Esophagus muscularis mucosa (tissue), 4 donors: ENCODE measurements around the gene ATP11A. TPM values are rescaled to one million over a fixed set of nuclear protein-coding genes. Genes with fewer than 3 reads are reported as not detected.
A peak's percentile ranks its signal among the peaks of the same experiment; 100 is the strongest.

Source experiments
- DNase-seq: peaks from one replicate; pipeline ENCODE4 v3.0.0-alpha.2; 2017; ENCODE audit errors: extremely low spot score
- H3K27ac ChIP-seq, 4 donors: fragments of 200-600 bp; sonication (generic); replicated peaks in 1 of 4; 1 replicate in 3 of 4; 2 replicates in 1 of 4; pipeline ENCODE4 v1.5.1; 2016 to 2019; ENCODE audit warnings: mild to moderate bottlenecking in 1 of 4
- H3K27me3 ChIP-seq, 4 donors: fragments of 200-600 bp; sonication (generic); one replicate each; pipeline versions ENCODE4 v1.5.1 to v1.6.0; 2016 to 2019
- H3K36me3 ChIP-seq, 4 donors: fragments of 200-600 bp; sonication (generic); one replicate each; pipeline ENCODE4 v1.5.1; 2016 to 2019
- H3K4me1 ChIP-seq, 4 donors: fragments of 200-600 bp; sonication (generic); one replicate each; pipeline ENCODE4 v1.5.1; 2016 to 2019
- H3K4me3 ChIP-seq, 4 donors: fragments of 200-600 bp; sonication (generic); 1 replicate in 2 of 4; 2 replicates in 2 of 4; pipeline ENCODE4 v1.5.1; 2016 to 2019; ENCODE audit warnings: mild to moderate bottlenecking in 4 of 4, moderate library complexity in 1 of 4
- H3K9me3 ChIP-seq, 4 donors: fragments of 200-600 bp; sonication (generic); 1 replicate in 3 of 4; 2 replicates in 1 of 4; pipeline ENCODE4 v1.5.1; 2016 to 2019
- EP300 ChIP-seq: sonication (generic); formaldehyde crosslinking; IDR thresholded peaks from one replicate; pipeline ENCODE4 v1.6.1; 2017; ENCODE audit warnings: antibody characterized with exemption
- POLR2A ChIP-seq: fragments of 450-650 bp; IDR thresholded peaks from one replicate; pipeline ENCODE4 v1.6.1; 2017; ENCODE audit warnings: antibody characterized with exemption, moderate library complexity, mild to moderate bottlenecking, low read depth
- POLR2AphosphoS5 ChIP-seq, 2 donors: sonication (generic); formaldehyde crosslinking; IDR thresholded peaks; one replicate each; pipeline ENCODE4 v1.6.1; 2017; ENCODE audit warnings: antibody characterized with exemption in 2 of 2
- WGBS: methylation state at CpG from one replicate; pipeline ENCODE4 v1.1.5; 2018; 5-methylcytosine and 5-hydroxymethylcytosine counted together
- intact Hi-C: fragments of 100-400 bp; cut with DNase I; formaldehyde crosslinking; loops from one replicate; pipeline ENCODE4 v1.15.1; 2023
- total RNA-seq, 4 donors: library from RNA; depleted of rRNA; stranded (reverse); fragments of >200 nt; gene quantifications; one replicate each; pipeline versions ENCODE4 v1.1.0 to v1.2.1, GENCODE V29; 2016
- TF ChIP-seq, protein P1 (sequence below), 3 experiments: fragments of 200-600 bp in 2 of 3; fragments of 450-650 bp in 1 of 3; sonication (generic) in 2 of 3; IDR thresholded peaks; one replicate each; pipeline ENCODE4 v1.5.1; 2017 to 2019; ENCODE audit warnings: antibody characterized with exemption in 3 of 3, mild to moderate bottlenecking in 2 of 3, moderate library complexity in 1 of 3

The ATP11A gene
- total RNA-seq, 4 donors from 2014 or later: 11.2 to 27.8 (median 14.3) TPM

DNA sequence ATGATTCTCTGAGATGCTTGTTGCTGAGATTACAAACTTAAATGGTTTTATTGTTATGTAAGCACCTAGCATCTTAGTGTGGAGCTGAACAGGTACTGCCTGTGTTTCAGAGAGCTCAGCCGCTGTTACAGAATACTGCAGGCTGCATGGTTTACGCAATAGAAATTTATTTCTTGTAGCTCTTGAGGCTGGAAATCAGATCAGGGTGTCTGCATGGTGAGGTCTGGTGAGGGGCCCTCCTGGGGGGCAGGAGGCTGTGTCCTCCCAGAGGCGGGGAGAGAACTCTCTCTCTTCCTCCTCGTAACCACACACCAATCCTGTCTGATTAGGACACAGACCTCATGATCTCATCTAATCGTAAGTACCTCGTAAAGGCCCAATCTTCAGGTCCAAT lies 13.1 kb downstream of the ATP11A start:
- 85% methylated on average over 6 of the region's 6 CpGs for WGBS
- Histone ChIP-seq H3K27ac (no peak overlapping the region), H3K36me3 (no peaks in the 10 kb centered on the region), H3K27me3 (no peaks in the 10 kb centered on the region), H3K9me3 (no peaks in the 10 kb centered on the region), H3K4me3 (no peak overlapping the region), H3K4me1 (peaks cover 3 to 28% (median 13%) of the 10 kb centered on the region in 4 donors)
- TF ChIP-seq POLR2A (no peak), POLR2AphosphoS5 (IDR thresholded peaks at IDR 0.05) (no peak), EP300 (no peak)
- TF ChIP-seq, protein P1, sequence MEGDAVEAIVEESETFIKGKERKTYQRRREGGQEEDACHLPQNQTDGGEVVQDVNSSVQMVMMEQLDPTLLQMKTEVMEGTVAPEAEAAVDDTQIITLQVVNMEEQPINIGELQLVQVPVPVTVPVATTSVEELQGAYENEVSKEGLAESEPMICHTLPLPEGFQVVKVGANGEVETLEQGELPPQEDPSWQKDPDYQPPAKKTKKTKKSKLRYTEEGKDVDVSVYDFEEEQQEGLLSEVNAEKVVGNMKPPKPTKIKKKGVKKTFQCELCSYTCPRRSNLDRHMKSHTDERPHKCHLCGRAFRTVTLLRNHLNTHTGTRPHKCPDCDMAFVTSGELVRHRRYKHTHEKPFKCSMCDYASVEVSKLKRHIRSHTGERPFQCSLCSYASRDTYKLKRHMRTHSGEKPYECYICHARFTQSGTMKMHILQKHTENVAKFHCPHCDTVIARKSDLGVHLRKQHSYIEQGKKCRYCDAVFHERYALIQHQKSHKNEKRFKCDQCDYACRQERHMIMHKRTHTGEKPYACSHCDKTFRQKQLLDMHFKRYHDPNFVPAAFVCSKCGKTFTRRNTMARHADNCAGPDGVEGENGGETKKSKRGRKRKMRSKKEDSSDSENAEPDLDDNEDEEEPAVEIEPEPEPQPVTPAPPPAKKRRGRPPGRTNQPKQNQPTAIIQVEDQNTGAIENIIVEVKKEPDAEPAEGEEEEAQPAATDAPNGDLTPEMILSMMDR (IDR thresholded peaks at IDR 0.05): no peak
- DNase-seq: no peak
- intact Hi-C loops: no loop called here

DNA sequence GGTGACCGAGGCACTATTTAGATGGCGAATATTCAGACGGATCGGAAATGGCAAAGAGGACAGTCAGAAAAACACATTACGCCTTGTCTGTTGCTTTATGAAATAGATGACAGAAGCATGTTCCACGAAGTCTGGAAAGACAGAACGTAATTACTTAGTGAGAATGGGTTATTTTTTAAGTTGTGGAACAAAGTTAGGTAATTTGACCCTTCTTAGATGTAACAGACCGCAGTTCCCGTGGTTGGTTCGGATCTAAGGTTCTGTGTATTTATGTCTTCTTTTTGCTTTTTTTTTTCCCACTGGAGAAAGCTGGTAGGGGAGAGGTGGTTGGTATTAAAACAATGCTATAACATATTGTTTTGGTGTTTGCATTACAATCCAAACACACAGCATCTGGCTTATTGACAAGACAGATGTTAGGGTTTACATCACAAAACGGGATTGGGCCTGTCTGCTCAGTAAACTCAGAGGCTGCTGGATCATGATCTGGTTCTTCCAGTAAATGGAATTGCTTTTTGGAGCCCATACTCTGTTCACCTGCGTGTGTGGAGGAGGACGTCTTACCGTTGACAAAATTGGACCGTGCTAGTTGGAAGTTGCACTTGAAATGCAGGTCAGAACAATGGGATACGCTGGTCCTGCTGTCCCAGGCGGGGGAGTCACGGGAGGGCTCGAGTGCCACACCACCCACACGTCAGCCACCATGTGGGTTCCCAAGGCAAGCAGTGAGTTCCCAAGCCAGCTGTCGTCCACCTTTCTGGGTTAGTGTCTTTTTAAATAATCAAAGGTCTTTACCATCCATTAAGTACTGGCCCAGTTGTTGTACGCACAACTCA lies 13.8 kb downstream of the ATP11A start:
- no peaks in the 10 kb centered on the region for H3K36me3 ChIP-seq
- no peaks in the 10 kb centered on the region for H3K9me3 ChIP-seq
- peaks cover 0 to 25% (median 9%) of the 10 kb centered on the region in 4 donors for H3K4me1 ChIP-seq
- intact Hi-C loops: no loop called here
- H3K27me3 ChIP-seq: no peaks in the 10 kb centered on the region
- 92% methylated on average over 20 of the region's 22 CpGs for WGBS
- H3K27ac ChIP-seq: peak overlapping the region in 1 of 4 donors; percentile 36
- DNase-seq: no peak
- H3K4me3 ChIP-seq: no peak overlapping the region
- TF ChIP-seq POLR2A (no peak), POLR2AphosphoS5 (IDR thresholded peaks at IDR 0.05) (no peak), EP300 (no peak)
- TF ChIP-seq, protein P1 (IDR thresholded peaks at IDR 0.05): no peak

DNA sequence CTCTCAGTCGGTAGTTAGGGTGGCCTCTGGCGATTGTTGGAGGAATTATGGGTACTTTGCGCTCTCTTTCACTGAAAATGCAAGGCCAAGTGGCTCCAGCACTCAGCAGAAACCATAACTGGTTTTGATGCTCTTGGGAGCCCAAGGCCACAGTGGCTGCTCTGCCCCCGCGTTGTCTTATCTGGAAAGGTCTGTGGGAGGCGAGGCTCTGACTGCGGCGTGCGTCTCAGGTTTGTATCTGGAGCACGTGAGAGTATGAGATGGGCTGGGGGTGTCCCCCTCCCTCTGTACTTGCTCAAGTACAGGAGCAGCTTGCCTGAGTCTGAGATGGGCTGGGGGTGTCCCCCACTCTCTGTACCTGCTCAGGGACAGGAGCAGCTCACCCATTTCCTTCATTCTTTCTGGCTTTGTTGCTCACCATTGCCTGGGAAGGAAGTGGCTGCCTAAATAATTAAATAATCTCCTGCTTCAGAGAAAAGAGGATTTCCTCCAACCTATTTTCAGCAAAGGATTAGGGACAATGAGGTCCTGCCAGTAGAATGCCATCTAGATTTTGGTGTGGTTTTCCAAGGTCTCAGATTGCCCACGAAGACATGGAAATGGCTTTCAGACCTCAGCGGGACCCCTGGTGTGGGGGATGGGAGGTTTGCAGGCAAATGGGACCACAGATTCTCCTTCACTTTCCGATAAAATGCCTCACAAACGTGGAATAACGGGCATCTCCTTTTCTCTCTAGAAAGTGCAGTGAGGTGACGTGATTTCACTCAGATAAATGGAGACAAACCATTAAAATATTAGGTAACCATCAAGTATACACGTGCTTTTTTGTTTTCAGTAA lies 14.7 kb downstream of the ATP11A start:
- H3K4me1 ChIP-seq: peaks cover 0 to 22% (median 9%) of the 10 kb centered on the region in 4 donors
- 75% methylated on average over 15 of the region's 17 CpGs for WGBS
- DNase-seq: no peak

DNA sequence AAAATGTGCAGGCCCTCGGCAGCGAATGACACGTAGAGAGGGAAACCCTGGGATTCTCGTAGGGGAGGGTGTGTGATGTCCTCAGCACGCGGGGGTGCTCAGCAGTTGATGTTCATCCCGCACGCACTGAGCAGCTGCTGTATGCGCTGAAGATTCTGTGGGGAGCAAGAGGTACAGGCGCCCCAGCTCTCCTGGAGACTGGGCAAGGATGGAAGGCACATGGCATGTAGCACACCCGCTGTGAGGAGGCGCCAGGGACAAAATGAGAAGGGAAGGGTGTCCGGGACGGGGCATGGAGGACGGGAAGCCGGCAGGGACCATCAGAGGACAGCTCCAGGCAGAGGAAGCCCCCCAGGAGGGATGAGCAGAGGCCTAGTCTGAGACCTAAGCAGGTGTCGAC lies 15.4 kb downstream of the ATP11A start:
- Histone ChIP-seq H3K9me3 (no peaks in the 10 kb centered on the region), H3K4me3 (no peak overlapping the region), H3K4me1 (peaks cover 7 to 23% (median 14%) of the 10 kb centered on the region in 4 donors), H3K27me3 (no peaks in the 10 kb centered on the region), H3K36me3 (no peaks in the 10 kb centered on the region), H3K27ac (peak overlapping the region in 1 of 4 donors; percentile 33)
- intact Hi-C loops: no loop called here
- DNase-seq: no peak
- WGBS: 86% methylated on average over 15 of the region's 17 CpGs
- TF ChIP-seq, protein P1 (IDR thresholded peaks at IDR 0.05): no peak
- TF ChIP-seq EP300: no peak
- TF ChIP-seq POLR2AphosphoS5 (IDR thresholded peaks at IDR 0.05): no peak
- TF ChIP-seq POLR2A: no peak

More for the DNA sequence above, 14.7 kb downstream of the ATP11A start:
- intact Hi-C loops: no loop called here
- no peaks in the 10 kb centered on the region for H3K36me3 ChIP-seq
- H3K4me3 ChIP-seq: no peak overlapping the region
- no peaks in the 10 kb centered on the region for H3K27me3 ChIP-seq
- no peaks in the 10 kb centered on the region for H3K9me3 ChIP-seq
- TF ChIP-seq EP300 (no peak), POLR2AphosphoS5 (IDR thresholded peaks at IDR 0.05) (peak in 1 of 2 donors; percentile 6)
- peak overlapping the region in 1 of 4 donors; percentile 36 for H3K27ac ChIP-seq

DNA sequence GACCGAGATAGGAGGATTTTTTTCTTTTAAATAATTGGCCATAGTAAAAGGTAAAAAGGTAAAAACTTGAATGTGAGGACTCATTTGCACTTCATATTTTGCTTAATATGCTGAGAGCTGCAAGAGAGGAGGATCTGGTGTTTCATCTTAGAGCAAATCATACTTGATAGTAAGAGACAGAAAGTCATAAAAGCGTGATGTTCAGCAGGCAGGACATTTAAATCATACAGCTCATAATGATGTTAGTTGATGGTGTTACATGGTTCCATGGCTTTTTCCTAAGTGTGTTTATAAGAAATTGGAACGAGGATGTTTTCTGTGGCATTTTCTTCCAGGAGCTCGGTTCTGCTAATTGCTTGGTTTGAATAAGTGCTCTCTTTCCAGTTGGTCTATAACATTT lies 16.3 kb downstream of the ATP11A start:
- Histone ChIP-seq H3K4me1 (peaks cover 15 to 29% (median 23%) of the 10 kb centered on the region in 4 donors), H3K9me3 (no peaks in the 10 kb centered on the region), H3K36me3 (no peaks in the 10 kb centered on the region), H3K4me3 (no peak overlapping the region), H3K27ac (no peak overlapping the region), H3K27me3 (no peaks in the 10 kb centered on the region)
- WGBS: 97% methylated on average over 4 of the region's 4 CpGs
- no peak for DNase-seq
- TF ChIP-seq, protein P1 (IDR thresholded peaks at IDR 0.05): no peak
- TF ChIP-seq POLR2AphosphoS5 (IDR thresholded peaks at IDR 0.05): no peak
- TF ChIP-seq EP300: no peak
- no peak for TF ChIP-seq POLR2A
- intact Hi-C loops: no loop called here
